Posterior vena cava (tissue), 2 donors: ENCODE data around the gene TRIM56. TPM values are rescaled to one million over a fixed set of nuclear protein-coding genes. Genes with fewer than 3 reads are reported as not detected.
"Not testable (repeated sequence)": the region's sequence is repeated elsewhere in the genome, so short reads cannot be mapped to it uniquely, and the experiment has no call there.

Experiments used
- DNase-seq: peaks from one replicate; pipeline ENCODE4 v3.0.0-alpha.2; 2020; ENCODE audit warnings: low spot score
- intact Hi-C, 2 donors: fragments of 100-400 bp; cut with DNase I; formaldehyde crosslinking; loops; one replicate each; pipeline versions ENCODE4 v1.14.1 to v1.14.2; 2022 to 2023
- total RNA-seq, 2 donors: library from RNA; stranded (reverse); fragmentation: NEBNext Ultra II Directional; extraction: Animal tissue kit (Norgen Biotek cat#: 25700); gene quantifications; one replicate each; pipeline ENCODE4 v1.2.1, GENCODE V29; 2021
- donor health status: DM: yes; HTN: yes; CAD: no.
- donor health status: DM: yes; HTN: yes; CAD: no.

Gene TRIM56
- total RNA-seq, 2 donors from 2014 or later: 33.0 to 38.2 TPM

- DNase-seq: not testable (repeated sequence)
Measured at GRCh38 chr7:101105248-101105647, 20.0 kb downstream of the TRIM56 start.

GRCh38 chr7:101106386-101106785, 21.1 kb downstream of the TRIM56 start:
- DNase-seq: no peak
- intact Hi-C loops: no loop called here

More at GRCh38 chr7:101105248-101105647, 20.0 kb downstream of the TRIM56 start:
- intact Hi-C loops: not testable (repeated sequence)

GRCh38 chr7:101108330-101108857, 23.1 kb downstream of the TRIM56 start:
- intact Hi-C loops: no loop called here
- peak; percentile 86 for DNase-seq

- no peak for DNase-seq
- intact Hi-C loops: no loop called here
Measured at GRCh38 chr7:101108961-101109360, 23.7 kb downstream of the TRIM56 start.

- no peak for DNase-seq
Measured at GRCh38 chr7:101109368-101109767, 24.1 kb downstream of the TRIM56 start.

GRCh38 chr7:101111261-101111660, 26.0 kb downstream of the TRIM56 start:
- no peak for DNase-seq
- intact Hi-C loops: no loop called here

More at GRCh38 chr7:101109368-101109767, 24.1 kb downstream of the TRIM56 start:
- intact Hi-C loops: no loop called here

- intact Hi-C loops: no loop called here
- no peak for DNase-seq
Measured at GRCh38 chr7:101112233-101112632, 27.0 kb downstream of the TRIM56 start.

- intact Hi-C loops, DNase-seq: not testable (repeated sequence)
Measured at GRCh38 chr7:101113140-101113539, 27.9 kb downstream of the TRIM56 start.

- intact Hi-C loops: no loop called here
- DNase-seq: no peak
Measured at GRCh38 chr7:101113836-101114235, 28.6 kb downstream of the TRIM56 start.

GRCh38 chr7:101114492-101114891, 29.2 kb downstream of the TRIM56 start:
- no peak for DNase-seq
- intact Hi-C loops: no loop called here

GRCh38 chr7:101115215-101115614, 29.9 kb downstream of the TRIM56 start:
- no peak for DNase-seq
- intact Hi-C loops: no loop called here

- intact Hi-C loops: no loop called here
Measured at GRCh38 chr7:101116898-101117297, 31.6 kb downstream of the TRIM56 start.

GRCh38 chr7:101118856-101119255, 33.6 kb downstream of the TRIM56 start:
- intact Hi-C loops: no loop called here

More at GRCh38 chr7:101116898-101117297, 31.6 kb downstream of the TRIM56 start:
- no peak for DNase-seq

GRCh38 chr7:101119876-101120275, 34.6 kb downstream of the TRIM56 start:
- DNase-seq: no peak
- intact Hi-C loops: no loop called here

More at GRCh38 chr7:101118856-101119255, 33.6 kb downstream of the TRIM56 start:
- no peak for DNase-seq

- DNase-seq: no peak
- intact Hi-C loops: no loop called here
Measured at GRCh38 chr7:101120315-101120714, 35.0 kb downstream of the TRIM56 start.

- DNase-seq, intact Hi-C loops: not testable (repeated sequence)
Measured at GRCh38 chr7:101121631-101121990, 36.3 kb downstream of the TRIM56 start.

- intact Hi-C loops: no loop called here
- peak; percentile 96 for DNase-seq
Measured at GRCh38 chr7:101121991-101122932, 37.0 kb downstream of the TRIM56 start.

- intact Hi-C loops: no loop called here
Measured at GRCh38 chr7:101122933-101123702, 37.8 kb downstream of the TRIM56 start.

GRCh38 chr7:101123703-101124068, 38.4 kb downstream of the TRIM56 start:
- intact Hi-C loops: no loop called here
- no peak for DNase-seq

More at GRCh38 chr7:101122933-101123702, 37.8 kb downstream of the TRIM56 start:
- DNase-seq: no peak
